ENCODE measurements around the gene LUC7L.

GRCh38 chr16:177981-178667 lies 51.1 kb downstream of the LUC7L start:
- TF ChIP-seq POLR2A (IDR thresholded peaks at IDR 0.05) (no peak), CTCF (IDR thresholded peaks at IDR 0.05) (no peak), POLR2AphosphoS5 (IDR thresholded peaks at IDR 0.05) (no peak)

All from upper lobe of left lung (tissue), 4 donors.